ENCODE measurements around the gene STRIT1. TPM values are rescaled to one million over a fixed set of nuclear protein-coding genes. Genes with fewer than 3 reads are reported as not detected.

STRIT1 gene
- total and polyA plus RNA-seq, 9 donors = 15.3 to 84.0 (median 42.1) TPM

DNA sequence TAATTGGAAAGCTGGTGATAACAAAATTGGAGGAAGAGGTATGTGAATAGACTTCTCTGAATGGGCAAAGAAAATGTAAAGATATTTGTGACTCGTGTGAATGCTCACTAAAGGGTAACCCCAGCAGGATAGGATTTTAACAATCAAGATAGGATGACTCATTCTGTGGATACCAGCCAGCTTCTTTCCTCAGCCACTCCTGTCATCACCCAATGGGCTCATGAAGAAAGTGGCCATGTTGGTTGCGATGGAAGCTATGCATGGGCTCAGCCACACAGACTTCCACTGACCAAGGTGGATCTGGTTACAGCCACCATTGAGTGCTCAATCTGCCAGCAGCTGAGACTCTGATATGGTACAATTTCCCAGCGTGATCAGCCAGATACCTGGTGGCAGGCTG lies 40.9 kb downstream of the STRIT1 start:
- Histone ChIP-seq H3K4me3 (ENCODE audit: low read length) (no peak overlapping the region), H3K27ac (ENCODE audit: low read length) (no peak overlapping the region), H3K4me1 (ENCODE audit: control insufficient read depth, insufficient read depth, low read length) (no peaks in the 10 kb centered on the region), H3K36me3 (ENCODE audit: control insufficient read depth, insufficient read depth, low read length) (no peaks in the 10 kb centered on the region), H3K9me3 (replicated peaks; ENCODE audit: control insufficient read depth, low read depth, low read length) (peaks cover 5% of the 10 kb centered on the region), H3K27me3 (ENCODE audit: control insufficient read depth, insufficient read depth, low read length) (no peaks in the 10 kb centered on the region)
- no peak for DNase-seq
- WGBS (ENCODE audit: insufficient coverage) = 100% methylated on average over 1 of the region's 3 CpGs

DNA sequence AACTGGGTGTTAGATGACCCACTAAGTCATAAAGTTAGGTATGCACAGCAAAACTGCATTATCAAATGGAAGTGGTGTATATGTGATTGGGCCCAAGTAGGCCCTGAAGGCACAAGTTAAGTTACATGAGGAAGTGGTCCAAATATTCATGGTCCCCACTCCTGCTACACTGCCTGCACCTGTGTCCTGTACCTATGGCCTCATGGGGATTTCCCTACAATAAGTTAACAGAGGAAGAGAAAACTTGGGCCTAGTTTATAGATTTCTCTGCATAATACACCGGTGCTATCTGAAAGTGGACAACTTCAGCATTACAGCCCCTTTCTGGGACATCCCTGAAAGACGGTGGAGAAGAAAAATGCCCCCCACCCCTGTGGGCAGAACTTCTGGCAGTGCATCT lies 41.5 kb downstream of the STRIT1 start:
- Histone ChIP-seq H3K9me3 (replicated peaks; ENCODE audit: control insufficient read depth, low read depth, low read length) (peaks cover 5% of the 10 kb centered on the region), H3K27ac (ENCODE audit: low read length) (no peak overlapping the region), H3K36me3 (ENCODE audit: control insufficient read depth, insufficient read depth, low read length) (no peaks in the 10 kb centered on the region), H3K27me3 (ENCODE audit: control insufficient read depth, insufficient read depth, low read length) (no peaks in the 10 kb centered on the region), H3K4me1 (ENCODE audit: control insufficient read depth, insufficient read depth, low read length) (no peaks in the 10 kb centered on the region), H3K4me3 (ENCODE audit: low read length) (no peak overlapping the region)
- DNase-seq = no peak
- WGBS (ENCODE audit: insufficient coverage) = no CpG with 5 or more reads among the region's 2 CpGs

DNA sequence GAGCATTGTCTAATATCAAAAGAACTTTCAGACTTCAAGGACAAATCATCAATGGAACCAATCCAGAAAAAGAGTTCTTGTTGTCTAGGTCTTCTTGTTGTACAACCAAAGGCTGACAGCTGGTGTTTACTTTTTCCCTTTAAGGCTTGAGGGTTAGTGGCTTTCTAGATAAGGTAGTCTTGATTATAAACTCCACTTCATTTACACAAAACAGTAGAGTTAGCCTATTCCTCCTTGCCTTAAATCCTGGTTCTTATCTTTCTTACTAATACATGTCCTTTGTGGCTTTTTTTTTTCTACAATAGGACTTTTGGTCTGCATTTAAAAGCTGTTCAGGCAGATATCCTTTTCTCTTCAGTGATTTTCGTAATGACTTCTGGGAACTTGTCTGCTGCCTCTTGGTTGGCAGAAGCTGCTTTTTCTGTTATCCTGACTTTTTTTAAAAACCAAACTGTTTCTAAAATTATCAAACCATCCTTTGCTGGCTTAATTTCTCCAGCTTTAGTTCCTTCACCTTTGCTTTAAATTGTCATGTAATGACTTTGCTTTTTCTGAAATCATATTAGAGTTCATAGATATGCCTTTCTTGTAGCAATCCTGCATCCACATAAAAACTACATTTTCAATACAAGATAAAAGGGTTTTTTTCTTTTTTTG lies 44.8 kb downstream of the STRIT1 start:
- no peak for DNase-seq
- Histone ChIP-seq H3K9me3 (replicated peaks; ENCODE audit: control insufficient read depth, low read depth, low read length) (peaks cover 5% of the 10 kb centered on the region), H3K4me1 (ENCODE audit: control insufficient read depth, insufficient read depth, low read length) (no peaks in the 10 kb centered on the region), H3K27me3 (ENCODE audit: control insufficient read depth, insufficient read depth, low read length) (no peaks in the 10 kb centered on the region), H3K36me3 (ENCODE audit: control insufficient read depth, insufficient read depth, low read length) (no peaks in the 10 kb centered on the region), H3K27ac (ENCODE audit: low read length) (no peak overlapping the region), H3K4me3 (ENCODE audit: low read length) (no peak overlapping the region)
- WGBS (ENCODE audit: insufficient coverage) = 83% methylated on average over 1 of the region's 1 CpG

DNA sequence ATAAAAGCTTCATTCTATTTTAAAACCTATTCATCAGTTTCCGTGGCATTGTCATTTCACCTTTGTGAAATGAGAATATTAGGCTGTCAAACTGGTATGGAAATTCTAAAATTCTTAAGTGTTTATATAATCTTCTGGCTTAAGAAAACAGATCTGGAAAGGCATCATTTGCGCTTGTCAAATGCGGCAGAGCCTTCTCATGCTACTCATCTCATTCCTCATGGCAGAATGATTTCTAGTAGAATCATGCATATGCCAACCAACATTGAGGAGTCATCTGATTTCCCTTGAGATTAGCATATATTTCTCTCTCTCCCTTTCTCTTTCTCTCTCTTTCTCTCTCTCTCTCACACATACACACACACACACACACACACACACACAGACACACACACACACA lies 48.8 kb downstream of the STRIT1 start:
- no peak for DNase-seq
- H3K27ac ChIP-seq (ENCODE audit: low read length) = no peak overlapping the region
- H3K4me1 ChIP-seq (ENCODE audit: control insufficient read depth, insufficient read depth, low read length) = peaks cover 15% of the 10 kb centered on the region
- no peak overlapping the region for H3K4me3 ChIP-seq (ENCODE audit: low read length)
- WGBS (ENCODE audit: insufficient coverage) = 20% methylated on average over 1 of the region's 3 CpGs
- H3K9me3 ChIP-seq (replicated peaks; ENCODE audit: control insufficient read depth, low read depth, low read length) = peaks cover 5% of the 10 kb centered on the region
- no peaks in the 10 kb centered on the region for H3K27me3 ChIP-seq (ENCODE audit: control insufficient read depth, insufficient read depth, low read length)
- no peaks in the 10 kb centered on the region for H3K36me3 ChIP-seq (ENCODE audit: control insufficient read depth, insufficient read depth, low read length)

DNA sequence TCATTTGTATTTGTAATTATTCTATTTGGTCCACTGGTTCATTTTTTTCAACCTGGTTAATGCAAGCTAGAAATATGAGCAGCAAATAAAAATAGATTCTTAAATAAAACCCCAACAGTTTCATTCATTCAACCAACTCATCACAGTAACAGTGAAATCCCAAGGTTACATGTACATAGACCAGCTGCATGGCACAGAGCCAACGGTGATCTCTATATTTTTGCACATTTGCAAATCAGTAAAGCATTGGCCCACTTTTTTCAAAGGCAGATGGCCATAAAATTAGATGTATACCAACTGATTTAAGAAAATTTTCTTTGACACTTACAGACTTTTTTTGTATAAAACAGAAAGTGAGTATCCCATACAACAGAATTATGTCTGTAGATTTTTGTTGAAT lies 49.3 kb downstream of the STRIT1 start:
- Histone ChIP-seq H3K27ac (ENCODE audit: low read length) (no peak overlapping the region), H3K4me1 (ENCODE audit: control insufficient read depth, insufficient read depth, low read length) (peaks cover 17% of the 10 kb centered on the region), H3K9me3 (replicated peaks; ENCODE audit: control insufficient read depth, low read depth, low read length) (peaks cover 5% of the 10 kb centered on the region), H3K27me3 (ENCODE audit: control insufficient read depth, insufficient read depth, low read length) (no peaks in the 10 kb centered on the region), H3K36me3 (ENCODE audit: control insufficient read depth, insufficient read depth, low read length) (no peaks in the 10 kb centered on the region), H3K4me3 (ENCODE audit: low read length) (no peak overlapping the region)
- no CpG with 5 or more reads among the region's 1 CpG for WGBS (ENCODE audit: insufficient coverage)
- peak; percentile 86 for DNase-seq

DNA sequence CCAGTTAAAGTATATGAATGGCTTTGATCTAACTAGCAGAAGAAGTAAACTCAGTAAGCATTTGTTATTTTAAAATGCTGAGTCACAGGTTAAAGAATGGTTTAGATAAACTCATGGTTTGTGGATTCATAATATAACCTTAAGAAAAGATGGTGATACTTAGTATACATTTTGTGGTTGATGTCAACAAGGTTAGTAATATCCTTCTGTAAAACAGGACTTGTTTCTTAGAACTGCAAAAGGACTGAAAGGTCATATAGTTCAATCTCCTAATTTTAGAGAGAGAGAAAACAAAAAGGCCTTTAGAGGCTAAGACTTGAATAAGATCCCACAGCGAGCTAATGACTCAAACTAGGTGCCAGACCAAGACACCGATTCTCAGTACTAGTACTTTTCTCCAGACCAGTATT lies 50.0 kb downstream of the STRIT1 start:
- Histone ChIP-seq H3K27ac (ENCODE audit: low read length) (no peak overlapping the region), H3K36me3 (ENCODE audit: control insufficient read depth, insufficient read depth, low read length) (no peaks in the 10 kb centered on the region), H3K27me3 (ENCODE audit: control insufficient read depth, insufficient read depth, low read length) (no peaks in the 10 kb centered on the region), H3K4me3 (ENCODE audit: low read length) (no peak overlapping the region), H3K4me1 (ENCODE audit: control insufficient read depth, insufficient read depth, low read length) (peaks cover 17% of the 10 kb centered on the region), H3K9me3 (replicated peaks; ENCODE audit: control insufficient read depth, low read depth, low read length) (peaks cover 4% of the 10 kb centered on the region)
- peak; percentile 14 for DNase-seq
- no CpG with 5 or more reads among the region's 2 CpGs for WGBS (ENCODE audit: insufficient coverage)

DNA sequence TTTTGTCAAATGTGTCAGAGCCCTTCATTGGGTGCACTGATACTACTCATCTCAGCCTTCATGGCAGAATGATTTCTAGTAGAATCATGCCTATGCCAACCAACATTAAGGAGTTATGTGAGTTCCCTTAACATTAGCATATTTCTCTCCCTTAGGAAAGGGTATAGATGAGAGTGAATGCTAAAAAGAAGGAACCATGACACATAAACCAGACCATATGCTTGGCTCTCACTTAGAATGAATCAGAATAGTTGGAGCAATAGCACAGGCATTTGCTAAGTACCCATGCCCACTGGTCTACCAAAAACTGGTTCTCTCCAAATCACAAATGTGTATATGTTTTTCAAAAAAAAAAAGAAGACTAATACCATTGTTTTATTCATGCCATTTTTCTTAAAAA lies 51.1 kb downstream of the STRIT1 start:
- no peaks in the 10 kb centered on the region for H3K36me3 ChIP-seq (ENCODE audit: control insufficient read depth, insufficient read depth, low read length)
- H3K4me3 ChIP-seq (ENCODE audit: low read length) = no peak overlapping the region
- H3K9me3 ChIP-seq (replicated peaks; ENCODE audit: control insufficient read depth, low read depth, low read length) = no peaks in the 10 kb centered on the region
- DNase-seq = no peak
- no peak overlapping the region for H3K27ac ChIP-seq (ENCODE audit: low read length)
- H3K4me1 ChIP-seq (ENCODE audit: control insufficient read depth, insufficient read depth, low read length) = peaks cover 17% of the 10 kb centered on the region
- H3K27me3 ChIP-seq (ENCODE audit: control insufficient read depth, insufficient read depth, low read length) = no peaks in the 10 kb centered on the region

DNA sequence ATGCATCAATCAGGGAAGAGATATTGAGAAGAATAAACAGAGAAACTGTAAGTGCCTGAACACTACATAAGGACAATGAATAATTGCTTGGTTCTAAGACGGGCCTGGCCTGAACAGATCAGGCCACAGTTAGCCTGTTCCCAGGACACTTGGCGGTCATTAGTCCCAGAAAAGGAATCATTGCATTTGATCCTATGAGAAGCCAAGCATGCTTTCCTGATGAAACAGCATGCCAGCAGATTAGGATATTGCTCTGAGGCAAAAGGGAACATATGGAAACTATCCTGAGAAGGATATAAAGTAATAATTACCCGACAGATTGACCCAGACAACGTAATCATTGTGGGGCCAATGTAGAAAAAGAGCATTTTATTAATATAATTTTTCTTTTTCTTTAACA lies 51.9 kb downstream of the STRIT1 start:
- H3K4me3 ChIP-seq (ENCODE audit: low read length) = no peak overlapping the region
- peak overlapping the region; percentile 62 for H3K27ac ChIP-seq (ENCODE audit: low read length)
- peak; percentile 87 for DNase-seq
- H3K9me3 ChIP-seq (replicated peaks; ENCODE audit: control insufficient read depth, low read depth, low read length) = no peaks in the 10 kb centered on the region
- no peaks in the 10 kb centered on the region for H3K27me3 ChIP-seq (ENCODE audit: control insufficient read depth, insufficient read depth, low read length)
- H3K4me1 ChIP-seq (ENCODE audit: control insufficient read depth, insufficient read depth, low read length) = peaks cover 17% of the 10 kb centered on the region
- 8% methylated on average over 1 of the region's 4 CpGs for WGBS (ENCODE audit: insufficient coverage)
- H3K36me3 ChIP-seq (ENCODE audit: control insufficient read depth, insufficient read depth, low read length) = no peaks in the 10 kb centered on the region

Other genes starting within 250 kb of the STRIT1 start
- gene MME, start 213.4 kb downstream of the STRIT1 start, total RNA-seq = 16.1 TPM
- gene MME, start 213.4 kb downstream of the STRIT1 start, polyA plus RNA-seq (ENCODE audit: insufficient read depth in 1 of 8, insufficient read length in 8 of 8, low replicate concordance in 1 of 8) = 10 to 100 TPM in 5 of 8 donors, 1 to 10 TPM in 3; 9.4 to 25.1 (median 13.2) TPM